Right lobe of liver (tissue), 4 donors: Measurements from ENCODE around the gene ATXN1.

Experiments used
- CTCF ChIP-seq, 4 donors: fragments of 200-600 bp in 3 of 4; fragments of 450-650 bp in 1 of 4; IDR thresholded peaks; one replicate each; pipeline versions ENCODE4 v1.5.1 to v1.8.0; 2016 to 2022; ENCODE audit warnings: antibody characterized with exemption in 4 of 4, mild to moderate bottlenecking in 2 of 4
- POLR2A ChIP-seq: fragments of 450-650 bp; IDR thresholded peaks from one replicate; pipeline ENCODE4 v1.6.1; 2017; ENCODE audit warnings: antibody characterized with exemption, mild to moderate bottlenecking
- donor health status: DM: no; HTN: no; CAD: no.
- donor health status: DM: no; HTN: no; CAD: no.
- donor health status: DM: no; HTN: yes; CAD: no.

GRCh38 chr6:16294371-16294770 lies 466.9 kb downstream of the ATXN1 start:
- TF ChIP-seq CTCF (IDR thresholded peaks at IDR 0.05) (no peak), POLR2A (no peak)
